Measurements from ENCODE around the gene BCL2.
"Not testable (repeated sequence)": the region's sequence is repeated elsewhere in the genome, so short reads cannot be mapped to it uniquely, and the experiment has no call there.

The BCL2 gene

DNA sequence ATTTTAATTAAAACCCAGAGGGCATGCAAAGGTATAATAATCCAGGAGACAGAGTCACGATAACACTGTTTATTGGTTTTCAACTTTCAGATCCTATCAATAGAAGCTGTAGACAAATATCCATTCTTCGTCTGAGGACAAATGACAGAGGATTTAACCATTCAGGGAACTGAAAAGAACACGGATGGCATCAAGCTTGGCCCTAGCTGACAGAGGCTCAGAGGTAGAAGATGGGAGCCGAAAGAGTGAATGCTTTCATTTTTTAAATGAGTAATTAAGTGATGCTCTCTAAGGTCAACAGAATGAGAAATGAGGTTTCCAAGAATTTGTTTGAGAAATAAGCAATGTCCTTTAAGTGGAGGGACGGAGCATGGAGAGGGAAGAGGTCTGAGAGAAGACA, 62.1 kb downstream of the BCL2 start:
- DNase-seq, result no peak

DNA sequence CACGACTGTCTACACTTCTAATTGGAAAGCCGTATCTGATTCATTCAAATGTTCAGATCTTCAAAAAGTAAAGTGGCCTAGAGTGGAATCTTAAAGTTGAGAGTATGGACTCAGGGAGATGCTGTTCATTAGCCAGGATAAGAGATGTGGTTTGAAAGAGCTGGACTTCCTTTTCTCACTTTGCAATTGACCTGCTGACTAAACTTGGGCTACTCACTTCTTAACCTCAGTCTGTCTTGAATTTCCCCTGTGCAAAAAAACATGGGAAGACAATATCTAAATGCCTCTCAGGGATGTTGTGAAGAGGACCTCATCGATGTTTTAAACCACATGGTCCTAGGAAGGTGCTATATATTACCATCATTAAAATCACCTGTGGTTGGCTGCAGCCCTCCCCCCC, 64.1 kb downstream of the BCL2 start:
- DNase-seq, result no peak

- no peak for DNase-seq
These were observed 64.7 kb downstream of the BCL2 start for GRCh38 chr18:63254716-63255399.

- no peak for DNase-seq
These were observed 65.9 kb downstream of the BCL2 start for GRCh38 chr18:63253428-63254372.

- DNase-seq, result no peak
These were observed 66.6 kb downstream of the BCL2 start for GRCh38 chr18:63253014-63253413.

- no peak for DNase-seq
These were observed 69.8 kb downstream of the BCL2 start for GRCh38 chr18:63249771-63250170.

- DNase-seq, result no peak
These were observed 71.6 kb downstream of the BCL2 start for GRCh38 chr18:63247926-63248325.

- no peak for DNase-seq
These were observed 72.1 kb downstream of the BCL2 start for GRCh38 chr18:63247506-63247905.

- no peak for DNase-seq
These were observed 74.0 kb downstream of the BCL2 start for GRCh38 chr18:63245600-63245999.

DNA sequence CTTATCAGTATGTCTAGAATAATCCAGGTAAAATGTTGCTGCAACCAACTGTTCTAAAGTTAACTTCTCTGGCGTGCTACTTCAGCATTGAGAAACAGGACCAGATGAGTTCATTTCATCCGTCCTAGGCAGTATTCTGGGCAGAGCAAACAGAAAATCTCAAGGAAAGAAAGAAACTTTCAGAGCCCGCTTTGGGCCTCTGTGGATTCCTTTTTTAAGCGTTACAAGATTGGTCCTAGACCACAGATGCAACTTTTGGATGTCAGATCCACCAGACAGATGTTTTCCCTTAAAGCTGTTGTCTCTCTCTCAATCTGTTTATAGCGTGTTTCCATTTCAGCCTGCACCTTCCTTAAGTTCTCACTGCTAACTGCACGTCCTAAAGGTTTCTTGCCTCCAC, 75.0 kb downstream of the BCL2 start:
- no peak for DNase-seq

DNA sequence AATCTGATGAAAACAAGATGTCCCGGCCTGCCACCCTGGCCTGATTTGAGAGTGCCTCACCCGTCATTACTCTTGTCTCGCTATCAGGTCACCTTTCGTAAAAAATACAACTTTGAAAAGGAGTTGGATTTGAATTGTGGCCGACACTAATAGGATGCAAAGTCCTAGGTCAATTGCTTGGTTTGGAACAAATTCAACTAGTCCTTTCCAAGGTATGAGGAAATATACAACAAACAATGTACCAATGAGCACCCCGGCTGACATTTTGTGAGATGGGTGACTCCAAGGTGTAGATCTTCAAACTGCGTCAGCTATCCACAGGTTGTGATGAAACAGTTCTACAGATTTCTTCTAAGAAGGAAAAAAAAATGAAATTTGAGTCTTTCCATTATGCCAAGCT, 77.8 kb downstream of the BCL2 start:
- DNase-seq, result no peak

DNA sequence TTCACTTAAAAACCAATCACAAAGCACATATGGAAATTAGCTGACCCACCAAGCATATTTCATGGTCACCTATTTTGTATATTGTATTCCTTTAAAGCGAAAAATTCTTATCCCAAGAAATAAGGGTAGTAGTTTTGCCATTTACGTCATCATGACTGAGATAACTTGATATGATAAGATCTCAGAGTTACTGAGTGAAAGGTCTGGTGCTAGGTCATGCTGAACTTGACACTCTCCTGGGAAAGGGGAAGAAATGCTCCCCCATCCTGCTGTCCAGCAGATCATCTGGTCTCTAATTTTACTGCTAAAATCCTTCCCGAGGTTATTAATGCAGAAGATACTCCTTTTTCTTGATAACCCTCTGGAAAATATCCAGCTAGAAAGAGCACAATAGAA, 78.3 kb downstream of the BCL2 start:
- no peak for DNase-seq

- DNase-seq, result no peak
These were observed 78.8 kb downstream of the BCL2 start for GRCh38 chr18:63240531-63241316.

DNA sequence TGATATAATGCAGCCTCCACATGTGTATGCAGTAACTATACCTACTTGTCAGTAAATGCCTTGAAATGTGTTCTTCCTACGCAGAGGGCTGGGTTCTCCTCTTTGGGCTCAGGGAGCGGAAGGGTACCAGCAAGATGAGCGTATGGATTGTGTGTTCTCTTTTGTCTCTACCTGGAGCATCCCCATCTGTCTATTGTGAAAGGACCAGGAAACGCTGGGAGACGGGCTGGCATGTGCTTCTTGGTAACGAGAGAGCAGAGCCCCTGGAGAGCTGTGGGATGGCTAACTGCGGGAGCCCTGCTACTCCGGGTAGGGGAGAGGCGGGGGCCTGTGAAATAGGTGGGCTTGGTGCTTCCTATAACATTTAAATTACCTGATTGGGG, 80.9 kb downstream of the BCL2 start:
- DNase-seq, result no peak

GRCh38 chr18:63237881-63238692, 81.5 kb downstream of the BCL2 start:
- no peak for DNase-seq

- DNase-seq, result no peak
These were observed 82.4 kb downstream of the BCL2 start for GRCh38 chr18:63236921-63237846.

- DNase-seq, result no peak
These were observed 83.2 kb downstream of the BCL2 start for GRCh38 chr18:63236406-63236805.

- not testable (repeated sequence) for DNase-seq
These were observed 83.6 kb downstream of the BCL2 start for GRCh38 chr18:63235920-63236319.

GRCh38 chr18:63234841-63235240, 84.7 kb downstream of the BCL2 start:
- no peak for DNase-seq

- DNase-seq, result no peak
These were observed 85.1 kb downstream of the BCL2 start for GRCh38 chr18:63234432-63234831.

DNA sequence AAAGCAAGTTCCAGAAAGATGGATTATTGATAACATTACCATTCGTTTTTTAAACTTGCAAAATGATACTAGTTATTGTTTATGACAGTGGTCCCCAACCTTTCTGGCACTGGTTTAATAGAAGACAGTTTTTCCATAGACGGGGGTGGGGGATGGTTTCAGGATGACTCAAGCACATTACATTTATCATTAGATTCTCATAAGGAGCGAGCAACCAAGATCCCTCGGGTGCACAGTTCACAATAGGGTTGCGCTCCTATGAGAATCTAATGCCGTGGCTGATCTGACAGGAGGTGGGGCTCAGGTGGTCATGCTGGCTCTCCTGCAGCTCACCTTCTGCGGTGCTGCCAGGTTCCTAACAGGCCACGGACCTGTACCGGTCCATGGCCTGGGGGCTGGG, 86.2 kb downstream of the BCL2 start:
- DNase-seq, result no peak

DNA sequence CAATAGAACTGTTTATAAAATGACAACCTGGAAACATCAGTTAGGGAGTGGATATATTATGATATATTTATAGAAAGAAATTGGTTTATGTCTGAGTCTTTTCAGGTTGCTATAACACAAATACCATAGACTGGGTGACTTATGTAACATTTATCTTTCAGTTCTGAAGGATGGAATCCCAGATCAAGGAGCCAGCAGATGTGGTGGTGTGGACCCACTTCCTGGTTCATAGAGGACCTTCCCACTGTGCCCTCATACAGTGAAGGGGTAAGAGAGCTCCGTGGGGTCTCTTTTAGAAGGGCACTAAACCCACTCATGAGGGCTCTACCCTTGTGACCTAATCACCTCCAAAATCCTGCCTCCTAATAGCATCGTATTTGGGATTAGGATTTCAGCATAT, 86.7 kb downstream of the BCL2 start:
- no peak for DNase-seq

Measured in NCI-H2029 treated with DMSO at 0.1 percent for 48 hours (cell line).